Neural cell (in vitro differentiated cells): Measurements from ENCODE around the gene CDKL1.

Source experiments
- EP300 ChIP-seq: fragments of 450-650 bp; conservative IDR thresholded peaks from 2 replicates; pipeline ENCODE4 v1.6.1; 2014; ENCODE audit warnings: antibody characterized with exemption, mild to moderate bottlenecking, moderate library complexity; ENCODE audit not compliant: poor library complexity, severe bottlenecking
- EZH2 ChIP-seq: fragments of 200-600, 300-800 bp; shearing (Covaris generic), sonication (generic); IDR thresholded peaks from 2 replicates; pipeline ENCODE4 v1.6.1; 2014; ENCODE audit warnings: antibody characterized with exemption, low read length, borderline replicate concordance, mild to moderate bottlenecking; ENCODE audit not compliant: insufficient read depth, poor library complexity, severe bottlenecking
- POLR2AphosphoS5 ChIP-seq: IDR thresholded peaks from 2 replicates; pipeline ENCODE4 v1.6.1; 2012
- REST ChIP-seq: IDR thresholded peaks from 2 replicates; pipeline ENCODE4 v1.6.1; 2012; ENCODE audit warnings: borderline replicate concordance
- TF ChIP-seq, protein P1 (sequence below): fragments of 450-650 bp; IDR thresholded peaks from 2 replicates; pipeline ENCODE4 v1.5.1; 2014; ENCODE audit warnings: antibody characterized with exemption, mild to moderate bottlenecking, moderate library complexity; ENCODE audit not compliant: poor library complexity, severe bottlenecking

DNA sequence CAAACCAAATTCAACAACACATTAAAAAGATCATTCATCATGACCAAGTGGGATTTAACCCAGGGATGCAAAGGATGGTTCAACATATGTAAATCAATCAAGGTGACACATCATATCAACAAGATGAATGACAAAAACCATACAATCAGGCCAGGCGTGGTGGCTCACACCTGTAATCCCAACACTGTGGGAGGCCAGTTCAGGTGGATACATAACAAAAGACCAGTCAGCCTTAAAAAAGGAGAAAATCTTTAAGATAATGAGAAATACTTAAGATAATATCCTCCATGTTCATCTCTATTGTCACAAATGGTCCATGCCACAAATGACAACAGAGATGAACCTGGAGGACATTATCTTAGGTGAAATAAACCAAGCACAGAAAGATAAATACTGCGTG is 97.1 kb downstream of the CDKL1 start:
- TF ChIP-seq, protein P1, sequence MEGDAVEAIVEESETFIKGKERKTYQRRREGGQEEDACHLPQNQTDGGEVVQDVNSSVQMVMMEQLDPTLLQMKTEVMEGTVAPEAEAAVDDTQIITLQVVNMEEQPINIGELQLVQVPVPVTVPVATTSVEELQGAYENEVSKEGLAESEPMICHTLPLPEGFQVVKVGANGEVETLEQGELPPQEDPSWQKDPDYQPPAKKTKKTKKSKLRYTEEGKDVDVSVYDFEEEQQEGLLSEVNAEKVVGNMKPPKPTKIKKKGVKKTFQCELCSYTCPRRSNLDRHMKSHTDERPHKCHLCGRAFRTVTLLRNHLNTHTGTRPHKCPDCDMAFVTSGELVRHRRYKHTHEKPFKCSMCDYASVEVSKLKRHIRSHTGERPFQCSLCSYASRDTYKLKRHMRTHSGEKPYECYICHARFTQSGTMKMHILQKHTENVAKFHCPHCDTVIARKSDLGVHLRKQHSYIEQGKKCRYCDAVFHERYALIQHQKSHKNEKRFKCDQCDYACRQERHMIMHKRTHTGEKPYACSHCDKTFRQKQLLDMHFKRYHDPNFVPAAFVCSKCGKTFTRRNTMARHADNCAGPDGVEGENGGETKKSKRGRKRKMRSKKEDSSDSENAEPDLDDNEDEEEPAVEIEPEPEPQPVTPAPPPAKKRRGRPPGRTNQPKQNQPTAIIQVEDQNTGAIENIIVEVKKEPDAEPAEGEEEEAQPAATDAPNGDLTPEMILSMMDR = no peak
- TF ChIP-seq EP300 = no peak
- TF ChIP-seq EZH2 = no peak
- no peak for TF ChIP-seq POLR2AphosphoS5
- TF ChIP-seq REST = no peak
